Pons (tissue), 1 donor: ENCODE results near the gene CES2.

Source experiments
- DNase-seq: peaks from one replicate; pipeline ENCODE4 v3.0.0-alpha.2; 2016; ENCODE audit warnings: low spot score

CES2 gene

GRCh38 chr16:66902648-66903543, 32.4 kb upstream of the CES2 start:
- DNase-seq, result no peak

GRCh38 chr16:66903544-66904427, 31.5 kb upstream of the CES2 start:
- DNase-seq, result no peak

- DNase-seq, result no peak
These were observed 30.9 kb upstream of the CES2 start for GRCh38 chr16:66904428-66904845.

GRCh38 chr16:66904846-66905632, 30.3 kb upstream of the CES2 start:
- DNase-seq, result no peak

- DNase-seq, result no peak
These were observed 29.4 kb upstream of the CES2 start for GRCh38 chr16:66905633-66906539.

- no peak for DNase-seq
These were observed 28.1 kb upstream of the CES2 start for GRCh38 chr16:66906916-66907836.

GRCh38 chr16:66908116-66908515, 27.2 kb upstream of the CES2 start:
- DNase-seq, result no peak

GRCh38 chr16:66908762-66909559, 26.4 kb upstream of the CES2 start:
- no peak for DNase-seq

GRCh38 chr16:66910175-66910940, 25.0 kb upstream of the CES2 start:
- DNase-seq, result no peak

GRCh38 chr16:66911112-66911511, 24.2 kb upstream of the CES2 start:
- no peak for DNase-seq

- DNase-seq, result no peak
These were observed 23.5 kb upstream of the CES2 start for GRCh38 chr16:66911801-66912200.

- no peak for DNase-seq
These were observed 22.2 kb upstream of the CES2 start for GRCh38 chr16:66913081-66913480.

GRCh38 chr16:66913711-66914110, 21.6 kb upstream of the CES2 start:
- DNase-seq, result no peak

- no peak for DNase-seq
These were observed 20.8 kb upstream of the CES2 start for GRCh38 chr16:66914541-66914940.

GRCh38 chr16:66915041-66915440, 20.3 kb upstream of the CES2 start:
- DNase-seq, result no peak

- DNase-seq, result no peak
These were observed 18.8 kb upstream of the CES2 start for GRCh38 chr16:66916518-66916917.

- DNase-seq, result no peak
These were observed 17.6 kb upstream of the CES2 start for GRCh38 chr16:66917741-66918140.

GRCh38 chr16:66918355-66918754, 17.0 kb upstream of the CES2 start:
- DNase-seq, result no peak
